HEK293T (cell line): ENCODE results near the gene ERVFRD-1.
A peak's percentile ranks its signal among the peaks of the same experiment; 100 is the strongest.
"Not testable (repeated sequence)": the region's sequence is repeated elsewhere in the genome, so short reads cannot be mapped to it uniquely, and the experiment has no call there.

Experiments
- CTCF ChIA-PET: fragments of 350-600 bp; formaldehyde crosslinking; extraction: SDS; loops from one replicate; lab custom pipeline; 2021; ENCODE audit warnings: antibody characterized with exemption, inconsistent platforms; lab: Yijun Ruan, JAX
- POLR2A ChIA-PET: fragments of 350-600 bp; formaldehyde crosslinking; extraction: SDS; loops from one replicate; lab custom pipeline; 2020; ENCODE audit warnings: antibody characterized with exemption, inconsistent platforms; lab: Yijun Ruan, JAX
- DNase-seq: peaks from one replicate; pipeline ENCODE4 v3.0.0; 2012; ENCODE audit warnings: mixed read lengths; ENCODE audit errors: extremely low spot score
- ARNT ChIP-seq: fragments of 450-650 bp; IDR thresholded peaks from 2 replicates; pipeline ENCODE4 v1.6.1; 2017; ENCODE audit warnings: mild to moderate bottlenecking
- BHLHE40 ChIP-seq: fragments of 450-650 bp; IDR thresholded peaks from 2 replicates; pipeline ENCODE4 v1.6.1; 2016; ENCODE audit warnings: mild to moderate bottlenecking, moderate library complexity, borderline replicate concordance
- CTBP1 ChIP-seq: fragments of 450-650 bp; IDR thresholded peaks from 2 replicates; pipeline ENCODE4 v1.6.1; 2016; ENCODE audit warnings: borderline replicate concordance
- ELF4 ChIP-seq: fragments of 450-650 bp; IDR thresholded peaks from 2 replicates; pipeline ENCODE4 v1.6.1; 2017; ENCODE audit warnings: antibody characterized with exemption
- FOXA1 ChIP-seq: fragments of 450-650 bp; IDR thresholded peaks from 2 replicates; pipeline ENCODE4 v1.6.1; 2016; ENCODE audit warnings: mild to moderate bottlenecking
- FOXK2 ChIP-seq: fragments of 450-650 bp; IDR thresholded peaks from 2 replicates; pipeline ENCODE4 v1.6.1; 2016; ENCODE audit warnings: mild to moderate bottlenecking
- FOXM1 ChIP-seq: fragments of 450-650 bp; IDR thresholded peaks from 2 replicates; pipeline ENCODE4 v1.6.1; 2017; ENCODE audit warnings: mild to moderate bottlenecking, borderline replicate concordance
- HDGF ChIP-seq: fragments of 450-650 bp; IDR thresholded peaks from 2 replicates; pipeline ENCODE4 v1.6.1; 2017; ENCODE audit warnings: antibody characterized with exemption, borderline replicate concordance
- L3MBTL2 ChIP-seq: fragments of 450-650 bp; conservative IDR thresholded peaks from 2 replicates; pipeline ENCODE4 v1.6.1; 2016; ENCODE audit warnings: mild to moderate bottlenecking
- LEF1 ChIP-seq: fragments of 450-650 bp; IDR thresholded peaks from 2 replicates; pipeline ENCODE4 v1.6.1; 2017; ENCODE audit warnings: mild to moderate bottlenecking, borderline replicate concordance
- NFRKB ChIP-seq: fragments of 450-650 bp; IDR thresholded peaks from 2 replicates; pipeline ENCODE4 v1.6.1; 2016; ENCODE audit warnings: mild to moderate bottlenecking, moderate library complexity
- PKNOX1 ChIP-seq: fragments of 450-650 bp; IDR thresholded peaks from 2 replicates; pipeline ENCODE4 v1.6.1; 2016
- SP1 ChIP-seq: fragments of 450-650 bp; IDR thresholded peaks from 2 replicates; pipeline ENCODE4 v1.6.1; 2017
- SUZ12 ChIP-seq: fragments of 450-650 bp; IDR thresholded peaks from 2 replicates; pipeline ENCODE4 v1.6.1; 2016; ENCODE audit warnings: mild to moderate bottlenecking
- TARDBP ChIP-seq: fragments of 450-650 bp; IDR thresholded peaks from 2 replicates; pipeline ENCODE4 v1.6.1; 2016
- ZNF384 ChIP-seq: fragments of 450-650 bp; IDR thresholded peaks from 2 replicates; pipeline ENCODE4 v1.6.1; 2016

ERVFRD-1 gene

DNA sequence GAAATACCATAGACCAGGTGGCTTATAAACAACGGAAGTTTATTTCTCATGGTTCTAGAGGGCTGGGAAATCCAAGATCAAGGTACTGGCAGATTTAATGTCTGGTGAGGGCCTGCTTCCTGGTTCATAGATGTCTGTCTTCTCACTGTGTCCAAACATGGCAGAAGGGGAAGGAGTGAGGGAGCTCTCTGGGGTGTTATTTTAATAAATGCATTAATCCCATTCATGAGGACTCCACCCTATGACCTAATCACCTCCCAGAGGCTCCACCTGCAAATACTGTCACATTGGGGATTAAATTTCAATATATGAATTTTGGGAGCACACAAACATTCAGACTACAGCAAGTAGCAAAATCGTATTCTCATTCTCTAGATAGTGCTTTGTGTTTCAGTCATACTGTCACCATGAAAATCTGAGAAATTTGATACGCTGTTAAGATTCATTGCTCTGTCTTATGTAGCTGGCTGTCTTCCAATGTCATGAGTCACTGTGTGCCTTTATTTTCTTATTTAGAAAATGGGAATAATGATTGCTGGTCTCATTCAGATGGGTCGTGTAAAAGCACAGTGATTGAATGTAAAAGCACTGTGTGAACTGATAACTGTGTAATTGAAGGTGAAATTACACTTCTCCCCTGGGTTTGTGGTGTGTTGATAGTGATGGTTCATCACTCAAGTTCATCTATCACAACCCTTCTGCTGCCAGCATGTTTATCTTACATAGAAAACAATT is 8.9 kb upstream of the ERVFRD-1 start:
- DNase-seq = peak; percentile 23
- POLR2A ChIA-PET = interaction anchor here (1.1 to 1.8 kb wide), 2 partner anchors 27 to 112 kb away, joined by 3 to 7 read pairs; partner anchors contain the start of genes NEDD9 and SMIM13
- no peak for TF ChIP-seq NFRKB
- TF ChIP-seq PKNOX1 = peak; percentile 71
- CTCF ChIA-PET = interaction anchor here (1.0 kb wide), 2 partner anchors 94 to 376 kb away, joined by 3 to 4 read pairs; no protein-coding TSS in a partner anchor

GRCh38 chr6:11115808-11116536 is 4.4 kb upstream of the ERVFRD-1 start:
- DNase-seq, POLR2A ChIA-PET, CTCF ChIA-PET: not testable (repeated sequence)

GRCh38 chr6:11113038-11113437 is 1.5 kb upstream of the ERVFRD-1 start:
- ChIA-PET CTCF (no interaction called here), POLR2A (no interaction called here)
- no peak for DNase-seq
- TF ChIP-seq NFRKB (no peak), TARDBP (no peak), ZNF384 (no peak), SUZ12 (no peak), FOXA1 (no peak), PKNOX1 (no peak), CTBP1 (no peak), ARNT (no peak), LEF1 (no peak), BHLHE40 (no peak), FOXM1 (no peak), SP1 (no peak)

- ChIA-PET POLR2A (no interaction called here), CTCF (interaction anchor here (0.7 kb wide), 1 partner anchor 25 kb away, joined by 3 read pairs; no protein-coding TSS in a partner anchor)
- TF ChIP-seq BHLHE40 (no peak), NFRKB (no peak), ELF4 (no peak), HDGF (no peak), SP1 (no peak), ARNT (no peak), PKNOX1 (no peak), CTBP1 (no peak), SUZ12 (no peak), LEF1 (no peak), L3MBTL2 (no peak)
- DNase-seq = no peak
Observed at GRCh38 chr6:11111769-11112437, 378 bp upstream of the ERVFRD-1 start.

DNA sequence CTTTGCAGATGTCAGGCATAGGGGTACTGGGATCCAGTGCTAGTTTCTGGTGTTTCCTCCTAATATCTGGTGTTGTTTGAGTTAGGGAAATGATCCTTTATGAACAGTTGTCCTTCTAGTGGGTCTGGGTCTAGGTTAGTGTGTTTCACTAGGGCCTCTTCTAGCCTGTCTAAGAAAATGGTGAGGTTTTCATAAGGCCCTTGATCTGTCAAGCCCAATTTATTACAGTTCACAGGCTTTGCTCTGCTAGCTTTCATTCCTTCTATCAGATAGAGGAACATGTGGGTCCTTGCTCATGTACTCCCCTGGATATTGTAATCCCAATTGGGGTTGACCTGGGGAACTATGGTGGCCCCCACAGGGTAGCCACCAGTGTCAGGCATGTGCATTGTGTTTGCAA is 2.8 kb downstream of the ERVFRD-1 start:
- TF ChIP-seq FOXM1 = no peak
- no peak for TF ChIP-seq BHLHE40
- POLR2A ChIA-PET = interaction anchor here (1.7 kb wide), 1 partner anchor 13 kb away, joined by 4 read pairs; no protein-coding TSS in a partner anchor
- no peak for DNase-seq
- CTCF ChIA-PET = no interaction called here

GRCh38 chr6:11103065-11103464 is 8.5 kb downstream of the ERVFRD-1 start:
- DNase-seq = no peak
- TF ChIP-seq ARNT (no peak), CTBP1 (no peak), LEF1 (no peak)
- ChIA-PET POLR2A (no interaction called here), CTCF (no interaction called here)

GRCh38 chr6:11101417-11101816 is 10.1 kb downstream of the ERVFRD-1 start:
- no peak for TF ChIP-seq SP1
- no peak for TF ChIP-seq FOXK2
- no peak for TF ChIP-seq ELF4
- TF ChIP-seq ZNF384 = no peak
- TF ChIP-seq FOXM1 = no peak
- ChIA-PET CTCF (no interaction called here), POLR2A (no interaction called here)
- no peak for DNase-seq
